ENCODE data around the gene ADPRHL1. TPM values are rescaled to one million over a fixed set of nuclear protein-coding genes. Genes with fewer than 3 reads are reported as not detected.

Gene ADPRHL1
- total RNA-seq, 1 experiment from 2014 or later, result 2.7 TPM

GRCh38 chr13:113417008-113417751, 36.1 kb downstream of the ADPRHL1 start:
- no peak overlapping the region for H2BK5ac ChIP-seq (ENCODE audit: insufficient read length, low read length)
- no peak overlapping the region for H3K4me3 Mint-ChIP-seq
- no peak overlapping the region for H3K23ac ChIP-seq (ENCODE audit: insufficient read length, low read depth, low read length)
- H2BK20ac ChIP-seq (ENCODE audit: low read depth, low read length, poor library complexity, severe bottlenecking), result no peak overlapping the region
- H3K79me1 ChIP-seq (ENCODE audit: insufficient read depth, low read depth, low read length, poor library complexity, severe bottlenecking), result no peaks in the 10 kb centered on the region
- H3K27ac ChIP-seq (ENCODE audit: insufficient read length, low read depth, low read length), result no peak overlapping the region
- no peak overlapping the region; a peak in 1 of 7 replicates for H3K27ac Mint-ChIP-seq
- no peak overlapping the region for H3K4me2 ChIP-seq (ENCODE audit: insufficient read depth, insufficient read length, low read length)
- no peak overlapping the region for H3T11ph ChIP-seq (ENCODE audit: low read length)
- no peak overlapping the region for H3K56ac ChIP-seq (ENCODE audit: insufficient read length, low read depth, low read length)
- no peak overlapping the region for H2BK15ac ChIP-seq (ENCODE audit: low read depth, low read length)
- no peak overlapping the region for H4K91ac ChIP-seq (ENCODE audit: insufficient read length, low read depth, low read length)
- H3K18ac ChIP-seq (ENCODE audit: insufficient read length, low read depth, low read length), result no peak overlapping the region
- no peaks in the 10 kb centered on the region for H3K27me3 ChIP-seq (ENCODE audit: insufficient read depth, low read length)
- H4K20me1 ChIP-seq (ENCODE audit: control insufficient read depth, insufficient read depth, insufficient read length), result no peaks in the 10 kb centered on the region
- DNase-seq, result no peak
- no peak overlapping the region for H3K4ac ChIP-seq (ENCODE audit: low read depth, low read length)
- H3K4me1 Mint-ChIP-seq, result 0 out of 4 replicates have a peak, but pooled peaks cover 0 to 9% of the 10 kb centered on the region in 2 experiments
- no peak overlapping the region for H3K9ac ChIP-seq (ENCODE audit: extremely low read depth, insufficient read length, low read length)
- H4K8ac ChIP-seq (replicated peaks; ENCODE audit: insufficient read length, low read depth, low read length), result no peak overlapping the region
- H3K9me3 ChIP-seq (ENCODE audit: control insufficient read depth, low read depth, low read length), result no peaks in the 10 kb centered on the region
- no peaks in the 10 kb centered on the region for H3K23me2 ChIP-seq (ENCODE audit: insufficient read length, low read depth, low read length, poor library complexity, severe bottlenecking)
- no peak overlapping the region for H4K5ac ChIP-seq (ENCODE audit: insufficient read length, low read depth, low read length)
- no peaks in the 10 kb centered on the region for H3K79me2 ChIP-seq (ENCODE audit: insufficient read depth, low read length)
- no peak for TF ChIP-seq CTCF (conservative IDR thresholded peaks at IDR 0.05)
- no peak overlapping the region for H2BK120ac ChIP-seq (ENCODE audit: low read depth, low read length, poor library complexity, severe bottlenecking)
- no peak overlapping the region for H2AFZ ChIP-seq (ENCODE audit: low read length)
- no peak overlapping the region for H2AK5ac ChIP-seq (ENCODE audit: insufficient read length, low read length)
- H3K9me3 Mint-ChIP-seq, result peaks cover 2 to 4% of the 10 kb centered on the region in 2 experiments; a peak in 4 of 5 replicates
- no peaks in the 10 kb centered on the region for H3K4me1 ChIP-seq (ENCODE audit: insufficient read depth, low read length)
- H3K14ac ChIP-seq (ENCODE audit: insufficient read depth, low read length), result no peak overlapping the region
- H3K27me3 Mint-ChIP-seq (ENCODE audit: low read depth), result peaks cover 4% of the 10 kb centered on the region
- no CpG with 5 or more reads among the region's 28 CpGs for whole genome bisulfite sequencing (ENCODE audit: extremely low coverage, insufficient read length, low lambda C conversion rate)
- no peak overlapping the region for H2BK12ac ChIP-seq (ENCODE audit: insufficient read length, low read depth, low read length)
- H3K36me3 Mint-ChIP-seq (ENCODE audit: insufficient read depth in 1 of 3, low read depth in 3 of 3), result peaks cover 2 to 5% (median 2%) of the 10 kb centered on the region in 3 experiments; a peak in 5 of 7 replicates
